Measurements from ENCODE around the gene MTCH2.

DNA sequence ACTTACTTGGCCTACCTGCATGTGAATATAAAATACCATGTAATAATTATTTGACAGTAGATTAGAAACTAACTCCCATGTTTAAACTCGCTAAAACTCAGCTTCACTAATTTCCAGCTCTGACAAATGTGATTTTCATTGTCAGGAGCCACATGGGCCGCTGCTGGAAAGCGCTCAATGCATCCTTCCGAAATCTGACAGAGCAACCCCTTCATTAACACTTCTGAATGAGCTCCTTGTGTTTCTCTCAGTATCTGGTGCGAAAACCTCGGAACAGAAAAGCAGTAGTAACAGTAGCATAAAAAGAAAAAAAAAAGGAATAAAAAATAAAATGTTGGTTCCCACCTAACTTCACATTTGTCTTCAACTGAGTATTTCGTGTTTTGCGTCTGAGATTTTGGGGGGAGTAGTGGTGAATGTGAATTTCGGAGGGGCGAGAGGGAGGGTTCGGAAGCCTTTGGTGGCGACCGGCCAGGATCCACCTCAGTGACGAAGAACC lies 710 bp downstream of the MTCH2 start:
- TF ChIP-seq MAX (IDR thresholded peaks at IDR 0.05; ENCODE audit: low read depth, low read length) (no peak), POLR2A (IDR thresholded peaks at IDR 0.05; ENCODE audit: extremely low read depth, insufficient read length) (no peak), CTCF (IDR thresholded peaks at IDR 0.05; ENCODE audit: low read depth, low read length) (no peak), MYC (IDR thresholded peaks at IDR 0.05; ENCODE audit: low read depth, low read length) (no peak)
